Stimulated activated naive CD8-positive, alpha-beta T cell treated with anti-CD3 and anti-CD28 coated beads, Interleukin-15, amount 100 ng/mL, for 72 hours (primary cell): ENCODE results near the gene PIK3CG.

Experiments
- ATAC-seq: fragments of 150-1000 bp; cut with Tn5 transposase; 2 replicates; pipeline ENCODE4 v1.10.0; 2021; ENCODE audit warnings: mild to moderate bottlenecking, moderate library complexity
- DNase-seq, 2 donors: peaks; one replicate each; pipeline ENCODE4 v3.0.0; 2021 to 2022
- H3K27ac Mint-ChIP-seq, 2 donors: one replicate each; pipeline ENCODE4 v1.8.0; 2022; ENCODE audit warnings: mild to moderate bottlenecking in 2 of 2, mixed read lengths in 2 of 2, moderate library complexity in 2 of 2
- H3K27me3 Mint-ChIP-seq: one replicate; pipeline ENCODE4 v1.8.0; 2022; ENCODE audit warnings: mixed read lengths
- H3K4me1 Mint-ChIP-seq: one replicate; pipeline ENCODE4 v1.8.0; 2022; ENCODE audit warnings: mild to moderate bottlenecking, mixed read lengths
- H3K4me3 Mint-ChIP-seq, 2 donors: one replicate each; pipeline ENCODE4 v1.8.0; 2022; ENCODE audit warnings: mild to moderate bottlenecking in 2 of 2, mixed read lengths in 2 of 2, moderate library complexity in 1 of 2
- H3K9me3 Mint-ChIP-seq, 2 donors: one replicate each; pipeline ENCODE4 v1.8.0; 2022; ENCODE audit warnings: mixed read lengths in 2 of 2

PIK3CG gene

DNA sequence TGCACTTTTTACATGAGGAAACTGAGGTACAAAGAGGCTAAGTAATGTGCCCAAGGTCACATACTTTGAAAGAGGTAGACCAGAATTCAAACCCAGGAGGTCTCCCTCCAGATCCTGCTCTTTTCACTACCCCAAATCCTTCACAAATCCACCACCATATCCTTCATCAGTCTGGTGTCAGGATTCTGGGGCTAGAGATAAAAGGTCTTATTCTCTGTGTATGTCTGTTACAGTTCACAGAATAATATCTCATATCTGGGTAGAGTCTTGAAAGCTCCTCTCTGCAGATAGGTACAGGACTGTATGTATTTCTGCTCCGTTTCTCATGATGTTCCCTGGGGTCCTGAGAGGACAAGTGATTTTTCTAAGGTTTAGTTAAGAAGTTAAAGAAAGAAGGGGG is 4.9 kb downstream of the PIK3CG start:
- H3K27ac Mint-ChIP-seq, result no peak overlapping the region
- peaks cover 72% of the 10 kb centered on the region for H3K4me1 Mint-ChIP-seq
- H3K4me3 Mint-ChIP-seq, result peak overlapping the region; percentile 60 to 81
- DNase-seq (no peak), ATAC-seq (no peak)
- no peaks in the 10 kb centered on the region for H3K27me3 Mint-ChIP-seq
- no peaks in the 10 kb centered on the region for H3K9me3 Mint-ChIP-seq

DNA sequence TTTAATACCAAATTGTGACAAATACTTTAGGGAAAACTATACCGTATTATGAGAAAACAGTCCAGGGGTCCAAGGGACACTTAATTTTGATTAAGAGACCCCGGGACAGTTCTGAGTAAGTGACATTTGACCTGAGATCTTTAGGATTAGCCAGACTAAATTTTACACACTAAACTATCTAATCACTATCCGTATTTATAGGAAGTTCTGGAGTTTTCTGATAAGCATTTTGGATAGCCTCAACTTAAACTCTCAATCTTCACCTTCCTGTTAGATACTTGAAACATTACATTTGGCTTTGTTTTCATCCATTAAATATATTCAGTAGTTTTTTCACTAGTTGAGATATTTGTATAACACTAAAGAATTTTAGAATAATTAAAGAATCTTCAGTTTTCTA is 5.4 kb downstream of the PIK3CG start:
- Mint-ChIP-seq H3K27me3 (no peaks in the 10 kb centered on the region), H3K4me3 (peak overlapping the region; percentile 60 to 81), H3K4me1 (peaks cover 70% of the 10 kb centered on the region), H3K27ac (no peak overlapping the region), H3K9me3 (no peaks in the 10 kb centered on the region)
- DNase-seq (no peak), ATAC-seq (no peak)

DNA sequence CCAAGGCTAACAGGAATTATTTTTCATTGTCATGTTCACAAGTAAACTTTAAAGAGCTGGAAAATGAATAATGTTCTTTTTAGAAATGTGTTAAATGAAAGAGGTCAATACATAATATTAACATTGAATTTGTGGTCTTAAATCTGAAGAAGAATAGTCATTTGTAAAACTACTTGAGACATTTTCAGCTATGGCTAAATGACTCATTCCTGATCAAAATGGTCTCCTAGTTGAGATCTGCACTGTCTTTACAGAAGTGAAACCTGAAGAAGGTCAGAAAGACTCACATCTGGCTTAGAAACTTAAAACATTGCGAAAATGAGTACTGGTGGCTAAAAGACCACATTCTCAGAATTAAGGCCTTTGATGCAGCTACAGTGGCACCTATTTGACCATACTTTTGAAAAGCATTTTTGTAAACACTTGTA is 5.9 kb downstream of the PIK3CG start:
- peak overlapping the region; percentile 60 to 81 for H3K4me3 Mint-ChIP-seq
- H3K27me3 Mint-ChIP-seq, result no peaks in the 10 kb centered on the region
- DNase-seq (no peak), ATAC-seq (peak; percentile 88)
- H3K9me3 Mint-ChIP-seq, result no peaks in the 10 kb centered on the region
- peak overlapping the region in 1 of 2 donors; percentile 73 for H3K27ac Mint-ChIP-seq
- peaks cover 70% of the 10 kb centered on the region for H3K4me1 Mint-ChIP-seq

DNA sequence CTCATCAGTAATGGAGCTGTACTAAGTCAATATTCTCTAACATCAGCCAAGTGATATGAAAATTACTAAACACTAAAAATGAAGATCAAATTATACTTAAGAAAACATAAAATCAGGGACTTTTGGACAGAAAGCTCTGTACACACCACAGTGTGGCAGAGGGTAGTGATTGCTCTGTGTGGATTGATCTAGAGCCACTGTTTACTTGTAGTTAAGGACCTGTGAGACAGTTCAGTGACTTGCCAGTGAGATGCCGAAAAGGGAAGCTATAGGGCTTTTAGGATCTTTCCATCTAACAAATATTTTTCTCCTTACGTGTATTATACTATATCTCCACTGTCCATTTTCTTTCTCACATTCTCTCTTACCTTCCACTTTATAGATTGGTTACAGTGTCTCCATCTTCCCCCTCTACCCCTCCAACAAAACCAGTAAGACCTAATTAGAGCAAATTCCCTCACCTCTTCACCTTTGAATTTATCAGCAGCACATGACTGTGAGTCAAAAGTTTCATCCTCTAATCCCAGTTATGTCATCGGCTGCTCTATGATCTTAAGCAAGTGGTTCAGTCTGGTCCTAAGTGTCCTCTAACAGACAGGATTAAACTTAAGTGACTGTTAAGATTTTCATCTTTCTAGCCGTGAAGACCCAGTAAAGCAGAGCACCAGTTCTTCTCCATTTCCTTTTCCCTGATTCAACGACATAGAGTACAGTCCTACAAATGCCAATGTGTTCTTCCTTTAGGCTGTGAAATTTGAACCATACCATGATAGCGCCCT is 6.9 kb downstream of the PIK3CG start:
- H3K27me3 Mint-ChIP-seq, result no peaks in the 10 kb centered on the region
- no peaks in the 10 kb centered on the region for H3K9me3 Mint-ChIP-seq
- H3K27ac Mint-ChIP-seq, result peak overlapping the region; percentile 6 to 73
- peak; percentile 62 for ATAC-seq
- no peak for DNase-seq
- peaks cover 68% of the 10 kb centered on the region for H3K4me1 Mint-ChIP-seq
- peak overlapping the region; percentile 60 to 81 for H3K4me3 Mint-ChIP-seq

DNA sequence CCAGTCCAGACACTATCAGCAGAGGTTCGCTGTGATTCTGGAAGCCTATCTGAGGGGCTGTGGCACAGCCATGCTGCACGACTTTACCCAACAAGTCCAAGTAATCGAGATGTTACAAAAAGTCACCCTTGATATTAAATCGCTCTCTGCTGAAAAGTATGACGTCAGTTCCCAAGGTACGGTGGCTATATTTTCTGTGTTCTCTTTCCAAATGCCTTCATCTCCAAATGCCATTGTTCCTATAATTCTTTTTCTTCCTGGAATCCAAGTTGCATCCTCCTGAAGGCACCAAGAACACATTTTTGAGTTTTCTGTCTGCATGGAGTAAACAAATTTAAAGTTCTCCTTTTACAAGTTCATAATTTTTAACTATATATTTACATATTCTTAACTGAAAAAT is 7.7 kb downstream of the PIK3CG start:
- H3K27me3 Mint-ChIP-seq, result no peaks in the 10 kb centered on the region
- peak overlapping the region; percentile 60 to 81 for H3K4me3 Mint-ChIP-seq
- DNase-seq, result no peak
- H3K27ac Mint-ChIP-seq, result no peak overlapping the region
- H3K9me3 Mint-ChIP-seq, result no peaks in the 10 kb centered on the region
- H3K4me1 Mint-ChIP-seq, result peaks cover 69% of the 10 kb centered on the region
- ATAC-seq, result no peak

DNA sequence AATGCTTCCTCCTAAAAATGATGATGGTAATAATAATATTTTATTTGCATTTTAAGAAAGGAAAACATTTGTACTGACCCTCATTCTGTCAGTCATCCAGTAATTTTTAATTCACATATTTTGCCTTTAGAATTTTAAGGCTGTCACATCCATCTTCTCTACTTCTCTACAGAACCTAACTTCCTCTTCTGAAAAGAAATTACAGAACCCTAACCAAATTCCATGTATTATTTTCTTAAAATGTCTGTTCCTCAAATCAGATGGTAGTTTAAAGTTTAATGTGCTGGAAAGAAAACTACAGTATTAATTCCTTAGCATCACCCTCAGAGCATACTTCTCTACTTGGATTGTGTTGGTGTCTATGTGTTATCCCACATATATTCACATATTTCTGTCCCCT is 9.0 kb downstream of the PIK3CG start:
- Mint-ChIP-seq H3K4me1 (peaks cover 71% of the 10 kb centered on the region), H3K9me3 (no peaks in the 10 kb centered on the region), H3K4me3 (no peak overlapping the region), H3K27ac (no peak overlapping the region), H3K27me3 (no peaks in the 10 kb centered on the region)
- ATAC-seq (no peak), DNase-seq (no peak)

DNA sequence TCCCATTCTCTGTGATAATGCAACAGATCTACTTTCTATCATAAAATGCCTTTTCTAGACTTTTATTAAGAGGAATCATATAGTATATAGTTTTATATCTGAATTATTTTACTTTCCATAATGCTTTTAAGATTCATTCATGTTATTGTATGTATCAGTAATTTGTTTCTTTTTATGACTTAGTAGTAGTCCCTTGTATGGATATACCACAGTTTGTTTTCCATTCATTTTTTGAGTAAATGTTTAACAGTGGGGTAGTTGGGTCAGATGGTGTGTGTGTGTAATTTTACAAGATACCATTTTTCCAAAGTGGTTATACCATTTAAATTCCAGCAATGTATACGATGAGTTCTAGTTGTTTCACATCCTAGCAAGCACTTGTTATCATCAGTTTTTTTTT is 10.4 kb downstream of the PIK3CG start:
- H3K27ac Mint-ChIP-seq, result no peak overlapping the region

DNA sequence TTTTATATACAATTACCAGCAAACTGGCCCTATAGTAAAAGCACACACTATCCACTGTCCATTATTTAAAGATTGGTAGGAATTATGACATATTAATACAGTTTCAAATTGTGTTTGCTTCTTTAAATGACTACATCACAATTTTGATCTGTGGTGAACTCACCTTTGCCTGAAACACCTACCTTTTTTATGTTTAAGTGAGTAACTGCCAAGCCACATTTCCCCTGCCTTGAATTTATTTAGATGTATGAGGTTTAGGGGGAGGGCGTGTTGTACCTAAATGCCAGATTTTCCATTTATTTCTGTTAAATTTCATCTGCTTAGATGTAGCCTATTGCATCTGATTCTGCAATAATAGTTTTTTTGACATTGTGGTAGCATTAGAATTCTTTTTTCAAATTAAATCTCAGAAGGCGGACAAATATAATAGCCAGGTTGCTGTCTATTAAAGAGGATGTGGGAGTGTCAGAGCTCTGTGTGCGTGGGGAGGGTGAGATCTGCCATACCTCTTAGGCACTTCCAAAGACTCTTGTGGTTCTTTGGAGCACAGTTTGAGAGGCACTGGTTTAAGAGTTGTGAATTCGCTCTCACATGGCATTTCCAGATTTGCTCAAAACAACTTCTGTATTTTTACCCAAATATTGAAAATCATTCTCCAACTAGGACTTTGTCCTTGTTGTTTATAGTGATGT is 13.8 kb downstream of the PIK3CG start:
- peak overlapping the region in 1 of 2 donors; percentile 65 for H3K27ac Mint-ChIP-seq
- H3K4me1 Mint-ChIP-seq, result peaks cover 59% of the 10 kb centered on the region
- no peaks in the 10 kb centered on the region for H3K27me3 Mint-ChIP-seq
- H3K4me3 Mint-ChIP-seq, result peak overlapping the region; percentile 50 to 71
- H3K9me3 Mint-ChIP-seq, result no peaks in the 10 kb centered on the region
- peak; percentile 69 for ATAC-seq
- DNase-seq, result no peak

More for the DNA sequence above, 10.4 kb downstream of the PIK3CG start:
- ATAC-seq (no peak), DNase-seq (no peak)
- no peaks in the 10 kb centered on the region for H3K9me3 Mint-ChIP-seq
- no peaks in the 10 kb centered on the region for H3K27me3 Mint-ChIP-seq
- peaks cover 71% of the 10 kb centered on the region for H3K4me1 Mint-ChIP-seq
- no peak overlapping the region for H3K4me3 Mint-ChIP-seq

DNA sequence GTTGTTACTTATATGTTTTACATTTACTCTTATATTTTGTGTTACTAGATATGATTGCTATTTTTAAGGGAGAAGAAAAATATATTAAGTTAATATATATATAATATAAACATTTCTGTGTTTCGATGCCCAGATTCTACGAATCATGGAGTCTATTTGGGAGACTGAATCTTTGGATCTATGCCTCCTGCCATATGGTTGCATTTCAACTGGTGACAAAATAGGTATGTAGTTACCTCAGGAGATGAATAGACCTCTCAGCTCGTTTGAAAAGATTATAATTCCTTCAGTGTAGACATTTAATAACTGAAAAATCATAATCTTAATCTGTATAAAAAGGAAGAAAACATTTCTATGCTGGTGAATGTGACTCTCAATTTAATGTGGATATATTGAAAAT is 16.9 kb downstream of the PIK3CG start:
- H3K4me1 Mint-ChIP-seq, result peaks cover 67% of the 10 kb centered on the region
- no peaks in the 10 kb centered on the region for H3K9me3 Mint-ChIP-seq
- DNase-seq (no peak), ATAC-seq (no peak)
- no peak overlapping the region for H3K27ac Mint-ChIP-seq
- no peak overlapping the region for H3K4me3 Mint-ChIP-seq
- H3K27me3 Mint-ChIP-seq, result no peaks in the 10 kb centered on the region

DNA sequence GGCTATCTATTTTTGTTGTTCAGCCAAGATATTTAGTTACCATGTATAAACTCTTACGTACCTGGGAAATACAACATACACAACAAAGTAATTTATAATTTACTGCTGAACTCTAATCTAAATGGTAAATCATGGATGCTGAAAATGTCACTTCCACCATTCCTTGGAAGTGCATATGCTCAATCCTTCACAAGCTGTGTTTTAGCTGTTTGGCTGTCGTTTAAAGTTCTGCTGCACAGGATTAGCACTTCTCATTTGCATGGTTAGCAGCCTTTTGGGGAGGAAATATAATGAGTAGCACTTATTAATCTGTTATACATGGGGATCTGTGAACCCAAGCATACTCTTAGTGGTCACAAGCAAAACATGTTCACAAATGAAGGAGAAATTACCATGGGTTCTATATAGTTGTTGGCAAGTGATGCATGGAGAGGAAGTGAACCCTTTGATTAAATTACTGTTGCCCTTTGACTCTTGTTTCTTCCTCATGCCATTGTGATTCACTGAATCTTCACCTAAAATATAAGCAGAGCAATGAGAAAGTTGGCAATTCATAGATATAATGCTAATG is 18.5 kb downstream of the PIK3CG start:
- ATAC-seq, result no peak

DNA sequence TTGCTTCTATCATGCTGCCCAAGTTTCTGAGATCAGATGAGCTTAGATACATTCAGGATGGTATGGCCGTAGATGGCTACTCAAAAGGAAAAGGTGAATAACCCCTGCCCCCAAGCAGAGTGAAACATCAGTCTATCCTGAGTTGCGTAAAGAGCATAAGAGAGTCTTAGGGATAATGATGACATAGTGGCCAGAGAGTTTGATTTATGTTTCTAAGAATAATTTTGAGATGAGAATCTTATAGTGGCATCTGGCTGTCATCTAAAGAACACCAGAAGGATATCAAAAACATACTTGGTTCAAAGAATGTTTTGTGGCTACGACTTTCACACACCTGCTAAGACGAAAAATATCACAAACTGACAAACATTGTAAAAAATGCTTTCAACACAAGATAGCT is 20.6 kb downstream of the PIK3CG start:
- no peaks in the 10 kb centered on the region for H3K9me3 Mint-ChIP-seq
- no peak overlapping the region for H3K27ac Mint-ChIP-seq
- H3K4me3 Mint-ChIP-seq, result no peak overlapping the region
- peaks cover 47% of the 10 kb centered on the region for H3K4me1 Mint-ChIP-seq
- DNase-seq (no peak), ATAC-seq (no peak)
- no peaks in the 10 kb centered on the region for H3K27me3 Mint-ChIP-seq

More for the DNA sequence above, 18.5 kb downstream of the PIK3CG start:
- no peaks in the 10 kb centered on the region for H3K9me3 Mint-ChIP-seq
- peaks cover 65% of the 10 kb centered on the region for H3K4me1 Mint-ChIP-seq
- DNase-seq, result no peak
- no peak overlapping the region for H3K4me3 Mint-ChIP-seq
- no peak overlapping the region for H3K27ac Mint-ChIP-seq
- H3K27me3 Mint-ChIP-seq, result no peaks in the 10 kb centered on the region

DNA sequence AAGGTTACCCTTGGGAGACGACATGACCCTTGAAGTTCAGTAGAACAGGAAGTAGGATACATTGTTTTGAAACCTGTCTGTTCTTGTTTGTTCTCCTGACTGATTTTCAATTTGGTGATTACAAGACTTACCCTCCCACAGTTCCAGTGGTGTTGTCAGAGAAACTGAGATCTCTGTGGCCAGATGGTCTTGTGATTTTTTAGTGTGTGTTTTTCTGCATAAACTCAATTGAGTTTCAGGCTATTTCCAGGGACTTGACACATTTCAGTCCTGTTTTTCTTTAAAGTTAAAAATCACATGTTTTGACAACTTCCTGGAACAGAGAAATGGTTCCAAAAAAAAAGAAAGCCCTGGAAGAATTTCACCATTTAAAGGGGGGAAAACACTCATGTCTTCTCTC is 22.3 kb downstream of the PIK3CG start:
- H3K27me3 Mint-ChIP-seq, result no peaks in the 10 kb centered on the region

DNA sequence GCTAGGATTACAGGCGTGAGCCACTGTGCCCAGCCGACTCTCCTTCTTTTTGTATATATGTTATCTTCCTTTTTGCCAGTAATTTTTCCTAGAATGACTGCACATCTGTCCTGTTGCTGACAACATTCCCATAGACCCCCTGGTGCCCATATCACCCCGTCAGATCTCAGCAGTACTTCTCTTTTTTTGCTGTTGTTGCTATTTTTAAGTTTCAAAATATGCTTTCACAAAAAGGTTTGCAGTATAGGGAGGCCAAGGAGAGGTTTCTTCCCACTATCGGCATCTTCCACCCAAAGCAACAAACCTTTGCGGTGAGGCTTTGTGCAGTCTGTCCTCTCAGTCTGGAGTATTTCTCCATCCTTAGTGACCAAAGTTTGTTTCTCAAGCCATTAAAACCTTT is 23.1 kb downstream of the PIK3CG start:
- no peak for DNase-seq
- peak overlapping the region in 1 of 2 donors; percentile 33 for H3K27ac Mint-ChIP-seq
- no peaks in the 10 kb centered on the region for H3K9me3 Mint-ChIP-seq
- peak overlapping the region in 1 of 2 donors; percentile 17 for H3K4me3 Mint-ChIP-seq
- H3K4me1 Mint-ChIP-seq, result peaks cover 51% of the 10 kb centered on the region
- no peak for ATAC-seq
- H3K27me3 Mint-ChIP-seq, result no peaks in the 10 kb centered on the region

More for the DNA sequence above, 22.3 kb downstream of the PIK3CG start:
- H3K4me3 Mint-ChIP-seq, result no peak overlapping the region
- peaks cover 57% of the 10 kb centered on the region for H3K4me1 Mint-ChIP-seq
- no peaks in the 10 kb centered on the region for H3K9me3 Mint-ChIP-seq
- ATAC-seq (peak; percentile 82), DNase-seq (no peak)
- H3K27ac Mint-ChIP-seq, result peak overlapping the region; percentile 31 to 49

DNA sequence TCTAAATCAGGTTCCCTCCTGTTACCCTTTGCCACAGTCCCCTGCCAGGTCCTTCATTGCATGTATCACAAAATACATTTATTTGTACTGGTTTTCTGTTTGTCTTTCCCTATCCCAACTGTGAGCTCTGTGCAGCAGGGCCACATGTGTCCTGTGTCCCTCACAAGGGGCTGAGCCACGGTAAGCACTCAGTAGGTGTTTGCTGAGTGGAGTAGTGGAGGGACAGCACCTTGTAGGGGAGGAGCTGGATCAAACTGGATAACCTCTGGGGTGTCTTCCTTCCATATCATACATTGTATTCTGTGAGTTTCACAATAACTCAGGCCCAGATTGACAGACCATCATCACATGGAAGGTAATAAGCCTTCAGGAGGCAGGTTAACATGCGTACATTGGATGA is 25.9 kb downstream of the PIK3CG start:
- ATAC-seq (no peak), DNase-seq (no peak)
- no peaks in the 10 kb centered on the region for H3K9me3 Mint-ChIP-seq
- H3K27ac Mint-ChIP-seq, result peak overlapping the region in 1 of 2 donors; percentile 88
- no peaks in the 10 kb centered on the region for H3K27me3 Mint-ChIP-seq
- H3K4me1 Mint-ChIP-seq, result peaks cover 58% of the 10 kb centered on the region
- no peak overlapping the region for H3K4me3 Mint-ChIP-seq

DNA sequence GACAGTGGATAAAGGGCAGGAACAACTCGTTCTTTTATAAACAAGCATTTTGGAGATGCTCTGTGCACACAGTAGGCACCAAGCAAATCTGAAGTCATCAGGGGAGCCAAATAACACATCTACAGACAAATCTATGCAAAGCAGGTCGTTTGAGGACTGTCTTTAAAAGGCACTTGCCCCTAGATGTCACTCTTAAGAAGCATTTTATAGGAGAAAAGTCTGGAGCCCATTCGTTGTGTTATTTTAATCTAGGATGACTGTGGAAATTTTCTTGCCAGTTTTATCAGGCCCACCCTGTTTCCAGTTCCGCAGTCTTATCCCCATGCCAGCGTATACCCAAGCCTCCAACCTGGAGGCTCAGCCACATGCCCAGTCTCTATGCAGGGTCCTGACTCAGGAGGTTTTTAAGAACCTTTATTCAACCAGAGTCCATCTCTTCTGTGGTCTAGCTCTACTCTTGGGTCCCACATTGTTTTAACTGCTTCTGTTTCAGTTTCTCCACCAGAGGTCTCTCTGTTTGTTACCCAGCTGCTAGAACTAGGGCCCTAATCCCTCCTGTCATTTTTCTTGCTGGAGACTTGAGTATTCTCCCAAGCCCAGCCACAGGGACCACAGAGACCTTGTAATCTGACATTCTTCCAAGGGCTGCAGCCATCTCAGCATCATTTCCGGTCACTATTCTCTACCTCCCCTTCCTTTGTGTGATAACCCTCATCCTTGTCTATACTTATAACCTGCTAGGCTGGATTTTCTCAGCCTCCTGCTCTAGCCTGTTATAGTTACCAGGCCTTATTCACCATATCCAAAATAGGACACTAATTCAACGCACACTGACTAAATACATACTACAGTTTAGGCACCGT is 26.7 kb downstream of the PIK3CG start:
- no peaks in the 10 kb centered on the region for H3K27me3 Mint-ChIP-seq
- H3K4me1 Mint-ChIP-seq, result peaks cover 54% of the 10 kb centered on the region
- no peak for ATAC-seq
- H3K27ac Mint-ChIP-seq, result peak overlapping the region; percentile 4 to 68
- H3K9me3 Mint-ChIP-seq, result no peaks in the 10 kb centered on the region
- DNase-seq, result no peak
- H3K4me3 Mint-ChIP-seq, result no peak overlapping the region
